Measurements from ENCODE around the gene GTF2F2. TPM values are rescaled to one million over a fixed set of nuclear protein-coding genes. Genes with fewer than 3 reads are reported as not detected.

GTF2F2 gene
- total RNA-seq, 1 donor from 2014 or later = 6.4 TPM

DNA sequence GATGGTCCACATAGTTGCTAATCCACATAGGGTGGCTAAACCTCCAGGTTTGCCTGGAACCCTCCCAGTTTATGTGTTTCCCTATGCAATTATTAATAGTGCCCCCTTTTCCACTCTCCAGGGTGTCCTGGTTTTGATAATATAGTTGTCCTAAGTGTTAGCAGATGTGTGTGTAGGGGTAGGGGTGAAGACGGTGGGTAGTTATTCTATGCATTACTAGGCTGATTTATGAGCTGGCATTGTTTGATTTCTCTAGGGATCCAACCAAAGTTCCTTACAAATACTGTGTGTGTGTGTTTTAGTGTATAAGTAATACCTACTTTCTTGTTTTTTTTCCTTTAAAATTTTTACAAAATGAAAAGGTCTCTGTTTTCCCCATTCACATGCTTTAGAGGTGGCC is 21.1 kb downstream of the GTF2F2 start:
- no peak overlapping the region for H3K4me3 ChIP-seq
- TF ChIP-seq, protein P1, sequence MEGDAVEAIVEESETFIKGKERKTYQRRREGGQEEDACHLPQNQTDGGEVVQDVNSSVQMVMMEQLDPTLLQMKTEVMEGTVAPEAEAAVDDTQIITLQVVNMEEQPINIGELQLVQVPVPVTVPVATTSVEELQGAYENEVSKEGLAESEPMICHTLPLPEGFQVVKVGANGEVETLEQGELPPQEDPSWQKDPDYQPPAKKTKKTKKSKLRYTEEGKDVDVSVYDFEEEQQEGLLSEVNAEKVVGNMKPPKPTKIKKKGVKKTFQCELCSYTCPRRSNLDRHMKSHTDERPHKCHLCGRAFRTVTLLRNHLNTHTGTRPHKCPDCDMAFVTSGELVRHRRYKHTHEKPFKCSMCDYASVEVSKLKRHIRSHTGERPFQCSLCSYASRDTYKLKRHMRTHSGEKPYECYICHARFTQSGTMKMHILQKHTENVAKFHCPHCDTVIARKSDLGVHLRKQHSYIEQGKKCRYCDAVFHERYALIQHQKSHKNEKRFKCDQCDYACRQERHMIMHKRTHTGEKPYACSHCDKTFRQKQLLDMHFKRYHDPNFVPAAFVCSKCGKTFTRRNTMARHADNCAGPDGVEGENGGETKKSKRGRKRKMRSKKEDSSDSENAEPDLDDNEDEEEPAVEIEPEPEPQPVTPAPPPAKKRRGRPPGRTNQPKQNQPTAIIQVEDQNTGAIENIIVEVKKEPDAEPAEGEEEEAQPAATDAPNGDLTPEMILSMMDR (IDR thresholded peaks at IDR 0.05) = no peak

GRCh38 chr13:45142440-45143345 is 22.4 kb downstream of the GTF2F2 start:
- Histone ChIP-seq H3K4me1 (no peaks in the 10 kb centered on the region), H3K27me3 (no peaks in the 10 kb centered on the region), H3K4me3 (no peak overlapping the region), H3K9me3 (no peaks in the 10 kb centered on the region), H3K36me3 (peaks cover 6 to 13% of the 10 kb centered on the region in 2 donors), H3K27ac (no peak overlapping the region)
- intact Hi-C loops (cut with DNase I) = no loop called here
- no peak for DNase-seq (ENCODE audit: low spot score in 2 of 2)
- TF ChIP-seq, protein P1 (IDR thresholded peaks at IDR 0.05) = no peak

More for the DNA sequence above, 21.1 kb downstream of the GTF2F2 start:
- no peaks in the 10 kb centered on the region for H3K27me3 ChIP-seq
- intact Hi-C loops (cut with DNase I) = no loop called here
- no peak for DNase-seq (ENCODE audit: low spot score in 2 of 2)
- H3K36me3 ChIP-seq = peaks cover 9 to 17% of the 10 kb centered on the region in 2 donors
- H3K4me1 ChIP-seq = no peaks in the 10 kb centered on the region
- H3K9me3 ChIP-seq = no peaks in the 10 kb centered on the region
- no peak overlapping the region for H3K27ac ChIP-seq

- intact Hi-C loops (cut with DNase I) = no loop called here
- Histone ChIP-seq H3K4me1 (no peaks in the 10 kb centered on the region), H3K9me3 (no peaks in the 10 kb centered on the region), H3K27me3 (no peaks in the 10 kb centered on the region), H3K36me3 (peaks cover 3 to 8% of the 10 kb centered on the region in 2 donors), H3K27ac (no peak overlapping the region), H3K4me3 (no peak overlapping the region)
- TF ChIP-seq, protein P1 (IDR thresholded peaks at IDR 0.05) = no peak
- no peak for DNase-seq (ENCODE audit: low spot score in 2 of 2)
Observed at GRCh38 chr13:45143346-45143751, 23.0 kb downstream of the GTF2F2 start.

DNA sequence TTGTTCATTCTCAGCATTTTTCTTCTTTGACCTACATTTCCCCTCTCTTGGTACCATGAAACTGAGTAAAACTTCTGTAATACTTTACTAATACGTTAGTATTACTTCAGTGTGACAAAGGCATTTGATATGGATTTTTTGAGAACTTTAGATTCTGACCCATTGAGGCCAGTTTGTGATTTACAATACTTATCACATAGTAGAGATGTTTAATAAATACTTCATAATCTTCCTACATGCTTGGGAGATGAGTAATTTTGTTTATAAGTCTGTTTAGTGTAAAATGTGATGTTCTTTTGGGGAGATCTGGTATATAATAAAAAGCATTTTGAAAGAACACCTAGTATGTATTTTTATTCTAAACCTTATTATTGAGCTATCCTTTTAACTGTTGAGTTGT is 29.7 kb downstream of the GTF2F2 start:
- no peak for DNase-seq (ENCODE audit: low spot score in 2 of 2)
- no peaks in the 10 kb centered on the region for H3K27me3 ChIP-seq
- no peak overlapping the region for H3K27ac ChIP-seq
- no peak overlapping the region for H3K4me3 ChIP-seq
- H3K36me3 ChIP-seq = peaks cover 9% of the 10 kb centered on the region in 2 donors
- no peaks in the 10 kb centered on the region for H3K9me3 ChIP-seq
- TF ChIP-seq, protein P1 (IDR thresholded peaks at IDR 0.05) = no peak
- H3K4me1 ChIP-seq = no peaks in the 10 kb centered on the region
- intact Hi-C loops (cut with DNase I) = no loop called here

GRCh38 chr13:45156565-45157361 is 36.5 kb downstream of the GTF2F2 start:
- DNase-seq (ENCODE audit: low spot score in 2 of 2) = no peak
- no peaks in the 10 kb centered on the region for H3K27me3 ChIP-seq
- H3K4me1 ChIP-seq = no peaks in the 10 kb centered on the region
- H3K36me3 ChIP-seq = peaks cover 9 to 10% of the 10 kb centered on the region in 2 donors
- no peak overlapping the region for H3K4me3 ChIP-seq
- TF ChIP-seq, protein P1 (IDR thresholded peaks at IDR 0.05) = no peak
- no peak overlapping the region for H3K27ac ChIP-seq
- intact Hi-C loops (cut with DNase I) = no loop called here
- H3K9me3 ChIP-seq = no peaks in the 10 kb centered on the region

Data from ascending aorta (tissue), 2 donors.